A673 (cell line): Measurements from ENCODE around the gene AURKA. TPM values are rescaled to one million over a fixed set of nuclear protein-coding genes. Genes with fewer than 3 reads are reported as not detected.
"Not testable (repeated sequence)": the region's sequence is repeated elsewhere in the genome, so short reads cannot be mapped to it uniquely, and the experiment has no call there.

Experiments used
- BruUV-seq: library from RNA; stranded (reverse); fragments of 400-500 nt; replicated peaks from 2 replicates; lab custom pipeline; 2021; lab: Mats Ljungman, UMichigan
- CTCF ChIA-PET: fragments of 300-600 bp; sonication (Branson Sonifier 250); formaldehyde crosslinking; loops from one replicate; lab custom pipeline; 2022; ENCODE audit warnings: antibody characterized with exemption; lab: Charles Lee
- POLR2A ChIA-PET: fragments of 300-600 bp; sonication (Branson Sonifier 250); formaldehyde crosslinking; loops from one replicate; lab custom pipeline; 2022; ENCODE audit warnings: antibody characterized with exemption; ENCODE audit not compliant: low non-redundant PET; lab: Charles Lee
- DNase-seq: peaks from one replicate; pipeline ENCODE4 v3.0.0-alpha.2; 2015; ENCODE audit warnings: low spot score
- H3K27ac ChIP-seq: fragments of 200-600 bp; sonication (generic); 2 replicates; pipeline ENCODE4 v1.5.1; 2016; ENCODE audit warnings: mixed run types, low read depth, mild to moderate bottlenecking, mixed read lengths, antibody characterized with exemption, low read length; ENCODE audit not compliant: poor library complexity, severe bottlenecking
- H3K27me3 ChIP-seq: fragments of 200-600 bp; sonication (generic); replicated peaks from 2 replicates; pipeline ENCODE4 v1.6.1; 2017; ENCODE audit warnings: mixed run types, low read depth, mild to moderate bottlenecking, mixed read lengths, antibody characterized with exemption, low read length; ENCODE audit not compliant: insufficient read depth, poor library complexity
- H3K36me3 ChIP-seq: fragments of 200-600 bp; sonication (generic); 2 replicates; pipeline ENCODE4 v1.6.1; 2016; ENCODE audit warnings: mixed run types, mild to moderate bottlenecking, mixed read lengths, antibody characterized with exemption, low read length; ENCODE audit not compliant: insufficient read depth, poor library complexity, severe bottlenecking
- H3K4me1 ChIP-seq: fragments of 200-600 bp; sonication (generic); 2 replicates; pipeline ENCODE4 v1.6.1; 2017; ENCODE audit warnings: mixed run types, mild to moderate bottlenecking, mixed read lengths, antibody characterized with exemption, low read length; ENCODE audit not compliant: insufficient read depth, poor library complexity, severe bottlenecking
- H3K4me3 ChIP-seq: fragments of 200-600 bp; sonication (generic); 2 replicates; pipeline ENCODE4 v1.5.1; 2016; ENCODE audit warnings: low read depth, mixed run types, mild to moderate bottlenecking, mixed read lengths, low read length; ENCODE audit not compliant: poor library complexity, severe bottlenecking
- H3K9me3 ChIP-seq: fragments of 200-600 bp; sonication (generic); 2 replicates; pipeline ENCODE4 v1.6.1; 2016; ENCODE audit warnings: mixed run types, low read depth, mild to moderate bottlenecking, mixed read lengths, antibody characterized with exemption, low read length; ENCODE audit not compliant: poor library complexity, severe bottlenecking
- EZH2 ChIP-seq: fragments of 200-600 bp; sonication (generic); IDR thresholded peaks from 2 replicates; pipeline ENCODE4 v1.6.1; 2017; ENCODE audit warnings: borderline replicate concordance, low read depth, mild to moderate bottlenecking, mixed read lengths, antibody characterized with exemption, low read length; ENCODE audit not compliant: poor library complexity, severe bottlenecking
- intact Hi-C: fragments of 100-400 bp; cut with micrococcal nuclease; formaldehyde crosslinking; loops from one replicate; pipeline ENCODE4 v1.10.0; 2022; ENCODE audit not compliant: unreplicated experiment
- total RNA-seq: library from RNA; stranded (reverse); gene quantifications from 2 replicates; pipeline ENCODE4 v1.2.3, GENCODE V29; 2021
- TF ChIP-seq, protein P1 (sequence below): fragments of 300-800, 200-600 bp; sonication (generic); conservative IDR thresholded peaks from 2 replicates; pipeline ENCODE4 v1.5.1; 2017; ENCODE audit warnings: low read depth, mild to moderate bottlenecking, antibody characterized with exemption, low read length, moderate library complexity, mixed read lengths

The AURKA gene
- total RNA-seq, 1 experiment from 2014 or later, result 105 TPM

DNA sequence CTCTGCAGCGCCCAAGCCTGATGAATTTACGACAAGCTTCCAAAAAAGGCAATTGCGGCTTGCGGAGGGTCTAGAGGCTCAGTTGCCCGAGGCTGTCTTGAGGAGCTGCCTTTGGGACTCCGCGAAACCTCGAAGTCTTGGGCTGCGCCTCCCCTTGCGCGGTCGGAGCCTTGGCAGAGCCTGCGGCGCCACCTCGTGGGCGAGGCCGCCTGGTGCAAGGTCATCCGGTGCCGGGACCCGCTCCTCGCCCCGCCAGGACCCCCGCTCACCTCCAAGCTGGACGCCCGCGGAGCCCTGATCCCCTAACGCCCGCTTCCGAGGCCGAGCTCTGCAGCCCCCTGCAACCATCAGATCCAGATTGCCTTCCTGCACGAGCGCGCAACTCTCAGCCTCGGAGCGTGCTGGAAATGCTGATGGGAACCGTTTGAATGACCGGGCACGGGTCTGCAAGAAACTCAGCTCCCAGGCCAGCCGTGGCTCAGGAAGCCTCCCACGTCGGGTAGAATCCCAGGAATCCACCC lies 48.1 kb downstream of the AURKA start:
- peak; percentile 72 for DNase-seq
- no TSS peak for BruUV-seq
- Histone ChIP-seq H3K36me3 (no peaks in the 10 kb centered on the region), H3K27ac (no peak overlapping the region), H3K4me1 (no peaks in the 10 kb centered on the region), H3K27me3 (peaks cover 35% of the 10 kb centered on the region), H3K4me3 (peak overlapping the region; percentile 16), H3K9me3 (no peaks in the 10 kb centered on the region)
- POLR2A ChIA-PET, result no interaction called here
- CTCF ChIA-PET, result interaction anchor here (0.5 to 1.2 kb wide), 4 partner anchors 96 to 1662 kb away, joined by 3 to 7 read pairs (median 3); partner anchors contain the start of gene MC3R
- no peak for TF ChIP-seq EZH2
- TF ChIP-seq, protein P1, sequence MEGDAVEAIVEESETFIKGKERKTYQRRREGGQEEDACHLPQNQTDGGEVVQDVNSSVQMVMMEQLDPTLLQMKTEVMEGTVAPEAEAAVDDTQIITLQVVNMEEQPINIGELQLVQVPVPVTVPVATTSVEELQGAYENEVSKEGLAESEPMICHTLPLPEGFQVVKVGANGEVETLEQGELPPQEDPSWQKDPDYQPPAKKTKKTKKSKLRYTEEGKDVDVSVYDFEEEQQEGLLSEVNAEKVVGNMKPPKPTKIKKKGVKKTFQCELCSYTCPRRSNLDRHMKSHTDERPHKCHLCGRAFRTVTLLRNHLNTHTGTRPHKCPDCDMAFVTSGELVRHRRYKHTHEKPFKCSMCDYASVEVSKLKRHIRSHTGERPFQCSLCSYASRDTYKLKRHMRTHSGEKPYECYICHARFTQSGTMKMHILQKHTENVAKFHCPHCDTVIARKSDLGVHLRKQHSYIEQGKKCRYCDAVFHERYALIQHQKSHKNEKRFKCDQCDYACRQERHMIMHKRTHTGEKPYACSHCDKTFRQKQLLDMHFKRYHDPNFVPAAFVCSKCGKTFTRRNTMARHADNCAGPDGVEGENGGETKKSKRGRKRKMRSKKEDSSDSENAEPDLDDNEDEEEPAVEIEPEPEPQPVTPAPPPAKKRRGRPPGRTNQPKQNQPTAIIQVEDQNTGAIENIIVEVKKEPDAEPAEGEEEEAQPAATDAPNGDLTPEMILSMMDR, result peak; percentile 85
- intact Hi-C loops, result loop anchor here (2.0 to 5.0 kb wide), 2 partner anchors 95 to 1662 kb away; partner anchors contain the start of gene MC3R

GRCh38 chr20:56342783-56343182 lies 49.2 kb downstream of the AURKA start:
- DNase-seq, result no peak
- CTCF ChIA-PET, result no interaction called here
- POLR2A ChIA-PET, result no interaction called here
- BruUV-seq, result no TSS peak
- intact Hi-C loops, result loop anchor here (5.0 kb wide), 1 partner anchor 1660 kb away; no protein-coding TSS in a partner anchor
- Histone ChIP-seq H3K27ac (no peak overlapping the region), H3K9me3 (no peaks in the 10 kb centered on the region), H3K4me3 (no peak overlapping the region), H3K36me3 (no peaks in the 10 kb centered on the region), H3K27me3 (peaks cover 35% of the 10 kb centered on the region), H3K4me1 (no peaks in the 10 kb centered on the region)
- no peak for TF ChIP-seq EZH2
- TF ChIP-seq, protein P1, result no peak

DNA sequence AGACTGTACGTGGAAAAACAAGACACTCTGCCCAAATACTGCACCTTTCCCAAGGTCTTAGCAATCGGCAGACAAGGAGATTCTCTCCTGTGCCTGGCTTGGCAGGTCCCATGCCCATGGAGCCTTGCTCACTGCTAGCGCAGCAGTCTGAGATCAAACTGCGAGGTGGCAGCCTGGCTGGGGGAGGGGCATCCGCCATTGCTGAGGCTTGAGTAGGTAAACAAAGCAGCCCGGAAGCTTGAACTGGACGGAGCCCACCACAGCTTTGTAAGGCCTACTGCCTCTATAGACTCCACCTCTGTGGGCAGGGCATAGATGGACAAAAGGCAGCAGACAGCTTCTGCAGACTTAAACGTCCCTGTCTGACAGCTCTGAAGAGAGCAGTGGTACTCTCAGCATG lies 55.3 kb downstream of the AURKA start:
- intact Hi-C loops, DNase-seq, CTCF ChIA-PET, H3K4me3 ChIP-seq, H3K9me3 ChIP-seq, H3K27me3 ChIP-seq, H3K4me1 ChIP-seq, POLR2A ChIA-PET, H3K27ac ChIP-seq, BruUV-seq, H3K36me3 ChIP-seq: not testable (repeated sequence)

GRCh38 chr20:56328861-56329260 lies 63.2 kb downstream of the AURKA start:
- ChIA-PET POLR2A (no interaction called here), CTCF (no interaction called here)
- TF ChIP-seq, protein P1, result no peak
- no peak for TF ChIP-seq EZH2
- no peaks in the 10 kb centered on the region for H3K9me3 ChIP-seq
- peak; percentile 48 for DNase-seq
- no peak overlapping the region for H3K27ac ChIP-seq
- H3K36me3 ChIP-seq, result no peaks in the 10 kb centered on the region
- intact Hi-C loops, result no loop called here
- H3K4me3 ChIP-seq, result no peak overlapping the region
- H3K4me1 ChIP-seq, result no peaks in the 10 kb centered on the region
- H3K27me3 ChIP-seq, result peaks cover 5% of the 10 kb centered on the region
- no TSS peak for BruUV-seq
